ENCODE data around the gene UQCRH. TPM values are rescaled to one million over a fixed set of nuclear protein-coding genes. Genes with fewer than 3 reads are reported as not detected.
"Not testable (repeated sequence)": the region's sequence is repeated elsewhere in the genome, so short reads cannot be mapped to it uniquely, and the experiment has no call there.

The UQCRH gene
- polyA plus RNA-seq, 3 donors: 224 to 744 (median 624) TPM

DNA sequence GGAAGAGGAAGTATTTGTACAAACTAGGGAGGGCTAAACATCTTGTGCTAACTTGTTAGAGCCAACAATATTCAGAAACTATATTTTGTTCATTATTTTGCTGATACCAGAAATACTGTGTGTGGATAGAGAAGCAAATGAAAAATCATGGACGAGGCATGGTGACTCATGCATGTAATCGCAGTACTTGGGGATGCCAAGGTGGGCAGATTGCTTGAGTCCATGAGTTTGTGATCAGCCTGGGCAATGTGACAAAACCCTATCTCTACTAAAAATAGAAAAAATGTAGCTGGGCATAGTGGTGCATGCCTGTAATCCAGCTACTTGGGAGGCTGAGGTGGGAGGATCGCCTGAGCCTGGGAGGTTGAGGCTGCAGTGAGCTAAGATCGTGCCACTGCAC lies 13.5 kb upstream of the UQCRH start:
- H3K27ac ChIP-seq (ENCODE audit: low read depth, low read length): no peak overlapping the region
- 92 to 97% (median 95%) methylated on average over 4 of the region's 4 CpGs for WGBS, 3 donors

DNA sequence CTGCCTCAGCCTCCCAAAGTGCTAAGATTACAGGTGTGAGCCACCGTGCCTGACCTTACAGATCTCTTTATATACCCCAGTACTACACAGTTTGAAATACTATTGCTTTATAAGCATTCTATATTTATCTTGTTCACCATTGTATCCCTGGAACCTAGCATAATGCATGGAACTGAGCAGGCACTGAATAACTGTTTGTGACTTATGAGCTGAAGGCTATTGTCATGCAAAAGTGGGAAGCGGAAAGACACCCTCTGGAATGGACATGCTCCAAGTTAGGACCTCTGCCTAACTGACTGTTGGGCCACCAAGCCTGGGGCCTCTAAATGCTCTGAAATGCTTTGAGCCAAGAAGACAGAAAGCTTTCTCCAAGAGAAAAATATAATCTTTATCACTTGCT lies 8.2 kb upstream of the UQCRH start:
- 92 to 97% (median 96%) methylated on average over 2 of the region's 2 CpGs for WGBS, 3 donors
- H3K27ac ChIP-seq (ENCODE audit: low read depth, low read length): no peak overlapping the region

DNA sequence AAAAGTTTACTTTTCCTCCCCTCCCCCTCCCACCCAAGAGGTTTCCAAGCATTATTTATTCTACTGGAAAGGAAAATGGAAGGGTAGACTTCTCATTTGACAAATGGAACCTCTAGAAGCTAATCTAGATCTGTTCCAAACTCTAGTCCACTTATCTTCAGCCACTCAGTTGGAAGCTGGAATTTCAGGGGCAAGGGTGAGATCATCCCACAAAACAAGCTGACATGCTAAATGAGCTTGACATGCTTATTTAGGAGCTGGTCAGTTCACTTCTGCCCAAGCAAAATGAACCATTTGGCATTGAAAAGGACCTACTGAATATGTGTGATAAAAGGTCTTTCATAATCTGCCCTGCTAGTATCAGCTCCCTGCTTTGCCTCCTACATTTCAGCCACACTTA lies 5.1 kb upstream of the UQCRH start:
- H3K27ac ChIP-seq (ENCODE audit: low read depth, low read length): no peak overlapping the region

DNA sequence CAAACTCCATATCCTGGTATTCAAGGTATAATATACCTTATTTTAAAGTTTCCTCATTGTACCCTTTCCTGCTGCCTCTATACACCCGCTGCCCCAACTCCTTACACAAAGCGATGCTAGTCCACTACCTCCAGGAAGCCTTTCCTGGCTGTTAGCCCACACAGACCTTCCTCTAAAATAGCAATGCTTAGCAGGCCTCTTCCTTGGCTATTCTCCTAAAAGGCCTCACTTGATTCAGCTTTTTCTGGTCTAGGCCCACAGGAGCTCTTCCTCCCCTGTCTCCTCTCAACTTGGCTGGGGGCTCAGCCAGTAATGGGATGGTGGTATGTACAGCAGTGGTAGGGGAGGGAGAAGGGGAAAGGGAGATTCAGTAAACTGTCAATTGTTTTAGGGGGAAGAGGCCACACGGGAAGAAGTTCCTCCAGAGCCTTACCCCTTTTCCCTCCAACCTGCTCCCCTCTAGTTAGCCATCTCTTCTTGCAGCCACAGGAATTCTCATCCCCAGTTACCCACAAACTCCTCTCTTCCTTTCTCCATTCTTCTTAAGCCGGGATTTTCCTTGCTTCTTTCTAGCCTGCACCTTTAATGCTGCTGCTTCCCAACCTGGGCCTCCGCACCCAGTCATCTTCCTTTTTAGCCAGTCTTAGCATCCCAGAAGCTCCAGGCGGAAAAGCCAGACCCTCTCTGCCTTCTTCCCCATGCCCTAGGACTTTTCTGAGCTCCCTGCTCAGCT lies 2.7 kb upstream of the UQCRH start:
- WGBS, 3 donors: 31 to 38% (median 35%) methylated on average over 6 of the region's 6 CpGs

DNA sequence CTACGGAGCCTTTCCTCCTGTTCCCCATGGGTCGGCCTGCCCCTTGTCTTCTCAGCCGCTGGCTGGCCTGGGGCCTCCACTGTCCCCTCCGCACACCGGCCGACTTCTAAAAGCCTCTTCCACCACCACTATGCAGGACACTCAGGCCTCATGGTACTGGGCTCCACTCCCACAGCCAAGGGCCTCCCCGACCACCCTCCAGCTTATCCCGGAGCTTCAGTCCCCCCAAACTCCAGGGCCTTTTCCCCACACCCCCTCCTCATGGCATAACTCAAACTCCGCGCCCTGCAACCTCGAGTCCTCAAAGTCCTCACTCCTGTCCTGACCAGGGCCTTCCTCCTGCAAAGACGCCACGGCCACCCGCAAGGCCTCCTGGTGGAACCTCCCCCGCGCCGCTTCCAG lies 2.1 kb upstream of the UQCRH start:
- 4 to 10% (median 6%) methylated on average over 17 of the region's 17 CpGs for WGBS, 3 donors
- H3K27ac ChIP-seq (ENCODE audit: low read depth, low read length): no peak overlapping the region

More for the DNA sequence above, 2.7 kb upstream of the UQCRH start:
- peak overlapping the region; percentile 17 for H3K27ac ChIP-seq (ENCODE audit: low read depth, low read length)

DNA sequence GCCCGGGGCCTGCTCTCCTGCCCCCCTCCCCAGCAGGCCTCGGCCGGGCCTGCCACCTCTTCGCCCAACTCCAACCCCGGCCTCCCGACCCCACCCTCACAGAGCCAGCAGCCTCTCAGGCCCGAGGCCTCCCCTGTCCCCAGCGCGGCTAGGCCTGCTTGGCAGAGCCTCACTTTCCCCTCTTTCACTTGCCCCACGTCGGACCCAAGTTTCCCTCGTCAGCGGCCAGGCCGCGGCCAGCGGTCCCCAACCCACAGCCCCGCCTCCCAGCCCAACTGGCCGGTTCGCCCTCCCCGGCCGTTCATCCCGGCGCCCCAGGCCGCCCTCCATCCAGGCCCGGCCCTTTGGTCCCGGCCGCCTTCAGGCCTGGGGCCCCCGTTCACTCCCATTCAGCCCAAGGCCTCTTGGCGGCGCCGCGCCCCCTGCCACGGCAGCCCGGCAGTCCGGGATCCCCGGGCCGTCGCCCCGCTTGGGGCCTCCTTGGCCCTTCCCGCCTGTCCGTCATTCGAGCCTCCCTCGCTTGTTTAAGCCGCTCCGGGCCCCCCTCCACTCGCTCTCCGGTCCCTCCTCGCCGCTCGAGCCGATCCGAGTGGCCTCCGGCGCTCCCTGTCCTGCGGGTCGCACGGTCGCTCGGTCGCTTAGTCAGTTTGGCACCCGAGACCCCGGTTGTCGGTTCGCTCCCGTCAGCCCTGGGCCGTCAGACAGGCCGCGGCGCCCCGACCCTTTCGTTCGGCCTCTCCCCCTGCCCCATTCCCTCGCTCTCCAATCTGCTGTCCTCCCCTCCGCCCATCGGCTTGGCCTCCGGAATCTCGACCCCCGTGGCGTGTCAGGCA lies 1.5 kb upstream of the UQCRH start:
- WGBS, 3 donors: 0 to 1% (median 0%) methylated on average over 51 to 79 of the region's 79 CpGs
- peak overlapping the region; percentile 97 for H3K27ac ChIP-seq (ENCODE audit: low read depth, low read length)

DNA sequence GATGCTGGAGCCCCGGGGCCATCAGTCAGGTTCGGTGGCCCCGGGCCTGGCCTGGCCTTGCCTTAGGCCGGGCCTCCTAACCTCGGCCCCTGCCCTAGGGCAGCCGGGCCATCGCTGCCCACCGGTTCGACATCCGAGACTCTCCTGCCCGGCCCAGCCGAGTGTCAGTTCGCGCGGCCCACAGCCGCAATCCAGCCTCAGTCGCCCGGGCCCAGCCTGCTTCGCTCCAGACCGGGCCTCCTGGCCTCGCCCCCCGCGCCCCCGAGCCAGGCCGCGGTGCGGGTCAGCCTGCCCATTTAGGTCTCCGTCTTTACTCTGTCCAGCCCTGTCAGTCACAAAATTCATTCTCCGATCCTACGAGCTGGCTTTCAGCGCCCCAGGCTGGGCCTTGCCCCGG lies 859 bp upstream of the UQCRH start:
- 0 to 1% (median 0%) methylated on average over 30 to 32 of the region's 32 CpGs for WGBS, 3 donors
- H3K27ac ChIP-seq (ENCODE audit: low read depth, low read length): peak overlapping the region; percentile 97

DNA sequence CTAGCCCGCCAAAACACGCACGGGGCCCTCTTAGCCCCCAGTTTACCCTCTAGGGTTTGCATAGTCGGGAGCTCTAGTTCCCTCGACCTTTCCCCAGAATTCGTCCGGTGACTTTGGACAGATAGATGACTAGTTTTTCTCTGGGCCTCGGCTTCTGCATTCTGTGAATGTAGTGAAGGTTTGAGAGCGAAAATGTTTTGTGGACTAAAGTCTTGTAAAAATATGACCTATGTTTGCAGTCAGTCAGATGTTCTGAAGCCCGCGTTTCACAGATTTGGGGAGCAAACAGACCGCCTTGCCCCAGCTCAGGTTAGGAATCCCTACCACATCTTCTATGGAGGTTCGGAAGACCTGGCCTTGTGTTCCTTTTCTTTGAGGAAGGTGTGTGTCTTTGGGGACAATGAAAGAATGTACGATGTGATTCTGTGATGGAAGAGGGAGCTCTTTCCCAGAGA lies 401 bp downstream of the UQCRH start:
- 0 to 1% (median 0%) methylated on average over 14 of the region's 14 CpGs for WGBS, 3 donors
- no peak overlapping the region for H3K27ac ChIP-seq (ENCODE audit: low read depth, low read length)

DNA sequence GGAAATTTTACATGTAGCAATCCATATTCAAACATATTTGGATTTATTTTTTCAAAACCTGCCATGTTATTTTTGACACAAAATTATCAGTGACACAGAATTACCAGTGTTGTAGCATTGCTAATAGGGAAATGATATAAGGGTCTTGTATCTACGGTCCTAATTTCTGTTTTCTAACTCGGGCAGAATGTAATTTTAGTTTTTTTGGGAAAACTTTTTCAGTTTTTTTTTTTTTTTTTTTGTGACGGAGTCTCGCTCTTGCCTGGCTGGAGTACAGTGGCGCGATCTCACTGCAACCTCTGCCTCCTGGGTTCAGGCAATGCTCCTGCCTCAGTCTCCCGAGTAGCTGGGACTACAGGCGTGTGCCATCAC lies 2.6 kb downstream of the UQCRH start:
- 92 to 94% (median 94%) methylated on average over 8 of the region's 8 CpGs for WGBS, 3 donors

DNA sequence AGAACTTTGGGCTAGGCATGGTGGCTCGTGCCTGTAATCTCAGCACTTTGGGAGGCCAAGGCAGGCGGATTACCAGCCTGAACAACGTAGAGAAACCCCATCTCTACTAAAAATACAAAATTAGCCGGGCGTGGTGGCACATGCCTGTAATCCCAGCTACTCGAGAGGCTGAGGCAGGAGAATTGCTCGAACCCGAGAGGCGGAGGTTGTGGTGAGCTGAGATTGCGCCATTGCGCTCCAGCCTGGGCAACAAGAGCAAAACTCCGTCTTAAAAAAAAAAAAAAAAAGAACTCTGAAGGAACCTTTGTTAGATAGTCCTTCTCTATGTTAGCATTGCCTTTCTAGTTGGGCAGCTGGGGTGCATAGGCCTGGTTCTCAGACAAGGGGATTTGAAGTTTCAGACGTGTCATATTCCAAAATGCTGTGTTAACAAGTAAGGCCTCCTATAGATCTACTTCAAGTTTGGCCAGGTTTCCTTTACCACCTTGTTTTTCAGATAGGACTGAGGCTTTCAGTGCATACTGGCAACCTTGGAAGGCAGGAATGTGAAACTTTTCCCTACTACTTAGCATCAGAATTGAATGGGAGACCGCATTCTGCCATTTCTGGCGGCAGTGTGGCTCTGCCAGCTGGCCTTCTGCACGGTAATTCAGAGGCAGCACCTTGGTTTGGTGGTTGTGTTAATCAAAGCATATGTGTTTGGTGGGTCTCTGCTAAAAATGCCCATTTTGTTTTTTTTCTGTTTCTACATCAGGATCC lies 6.1 kb downstream of the UQCRH start:
- H3K27ac ChIP-seq (ENCODE audit: low read depth, low read length): no peak overlapping the region
- 75 to 89% (median 78%) methylated on average over 16 of the region's 16 CpGs for WGBS, 3 donors

More for the DNA sequence above, 2.6 kb downstream of the UQCRH start:
- no peak overlapping the region for H3K27ac ChIP-seq (ENCODE audit: low read depth, low read length)

DNA sequence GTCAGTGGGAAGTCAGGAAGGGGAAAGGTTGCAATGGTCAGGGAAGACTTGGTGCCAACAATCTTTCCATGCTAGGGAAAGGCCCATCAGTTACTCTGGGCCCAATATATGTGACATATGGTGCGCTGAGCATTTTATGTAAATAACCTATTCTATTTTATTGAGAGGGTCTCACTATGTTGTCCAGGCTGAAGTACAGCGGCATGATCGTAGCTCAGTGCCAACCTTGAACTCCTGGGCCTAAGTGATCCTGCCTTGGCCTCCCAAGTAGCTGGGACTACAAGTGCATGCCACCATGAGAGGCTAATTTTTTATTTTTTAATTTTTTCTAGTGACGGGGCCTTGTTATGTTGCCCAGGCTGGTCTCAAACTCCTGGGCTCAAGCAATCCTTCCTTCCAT lies 6.8 kb downstream of the UQCRH start:
- no peak overlapping the region for H3K27ac ChIP-seq (ENCODE audit: low read depth, low read length)
- 96 to 98% (median 98%) methylated on average over 4 of the region's 4 CpGs for WGBS, 3 donors

DNA sequence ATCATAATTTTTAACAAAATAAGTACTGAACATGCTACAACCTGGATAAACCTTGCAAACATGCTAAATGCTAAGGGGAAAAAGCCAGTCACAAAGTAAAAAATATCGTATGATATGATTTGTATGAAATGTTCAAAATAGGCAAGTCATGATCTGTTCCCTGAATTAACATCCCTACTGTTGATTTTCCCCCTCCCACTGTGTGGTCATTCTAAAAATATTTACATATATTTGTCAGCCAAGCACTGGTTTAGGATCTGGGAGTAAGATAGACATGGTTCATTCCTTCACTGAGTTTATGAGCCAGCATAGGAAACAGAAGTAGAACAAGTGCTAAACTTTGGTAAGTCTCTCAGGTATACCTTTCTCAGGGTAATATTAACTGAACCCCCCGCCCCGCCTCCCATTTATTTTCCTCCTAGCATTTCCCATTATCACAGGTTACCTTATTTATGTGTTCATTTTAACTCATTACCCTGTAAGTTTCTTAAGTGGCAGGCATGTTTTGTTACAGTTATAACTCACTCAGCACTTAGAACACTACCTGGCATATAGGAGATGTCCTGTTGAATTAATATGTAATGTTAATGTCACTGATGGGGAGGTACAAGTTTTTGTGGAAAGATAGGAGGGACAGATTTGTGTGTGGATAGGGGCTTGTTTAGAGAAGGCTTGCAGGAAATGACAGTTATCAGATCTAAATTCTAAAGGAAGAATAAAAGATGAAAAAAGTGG lies 12.3 kb downstream of the UQCRH start:
- no peak overlapping the region for H3K27ac ChIP-seq (ENCODE audit: low read depth, low read length)
- 88 to 94% (median 93%) methylated on average over 3 of the region's 3 CpGs for WGBS, 3 donors

DNA sequence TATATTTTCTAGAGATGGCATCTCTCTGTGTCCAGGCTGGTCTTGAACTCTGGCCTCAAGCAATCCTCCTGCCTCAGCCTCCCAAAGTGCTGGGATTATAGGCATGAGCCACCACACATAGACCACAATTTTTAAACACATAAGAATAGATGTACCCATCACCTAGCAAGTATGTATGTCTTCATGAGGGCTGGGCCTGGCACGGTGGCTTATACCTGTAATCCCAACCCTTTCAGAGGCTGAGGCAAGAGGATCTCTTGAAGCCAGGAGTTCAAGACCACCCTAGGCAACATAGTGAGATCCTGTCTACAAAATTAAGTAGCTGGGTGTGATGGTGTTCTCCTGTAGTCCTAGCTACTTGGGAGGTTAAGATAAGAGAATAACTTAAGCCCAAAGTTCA lies 13.8 kb downstream of the UQCRH start:
- 93 to 100% (median 98%) methylated on average over 1 of the region's 1 CpG for WGBS, 3 donors
- no peak overlapping the region for H3K27ac ChIP-seq (ENCODE audit: low read depth, low read length)

DNA sequence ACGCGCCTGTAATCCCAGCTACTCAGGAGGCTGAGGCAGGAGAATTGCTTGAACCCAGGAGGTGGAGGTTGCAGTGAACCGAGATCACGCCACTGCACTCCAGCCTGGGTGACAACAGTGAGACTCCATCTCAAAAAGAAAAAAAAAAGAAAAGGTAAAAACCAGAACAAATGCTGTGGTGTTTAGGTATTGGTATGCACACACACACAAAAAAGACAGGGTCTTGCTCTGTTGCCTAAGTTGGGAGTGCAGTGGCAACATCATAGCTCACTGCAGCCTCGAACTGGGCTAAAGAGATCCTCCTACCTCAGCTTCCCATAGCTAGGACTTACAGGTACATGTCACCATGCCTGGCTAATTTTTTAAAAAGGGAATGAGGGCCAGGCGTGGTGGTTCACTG lies 15.8 kb downstream of the UQCRH start:
- H3K27ac ChIP-seq (ENCODE audit: low read depth, low read length): not testable (repeated sequence)
- 92 to 95% (median 94%) methylated on average over 6 of the region's 6 CpGs for WGBS, 3 donors

DNA sequence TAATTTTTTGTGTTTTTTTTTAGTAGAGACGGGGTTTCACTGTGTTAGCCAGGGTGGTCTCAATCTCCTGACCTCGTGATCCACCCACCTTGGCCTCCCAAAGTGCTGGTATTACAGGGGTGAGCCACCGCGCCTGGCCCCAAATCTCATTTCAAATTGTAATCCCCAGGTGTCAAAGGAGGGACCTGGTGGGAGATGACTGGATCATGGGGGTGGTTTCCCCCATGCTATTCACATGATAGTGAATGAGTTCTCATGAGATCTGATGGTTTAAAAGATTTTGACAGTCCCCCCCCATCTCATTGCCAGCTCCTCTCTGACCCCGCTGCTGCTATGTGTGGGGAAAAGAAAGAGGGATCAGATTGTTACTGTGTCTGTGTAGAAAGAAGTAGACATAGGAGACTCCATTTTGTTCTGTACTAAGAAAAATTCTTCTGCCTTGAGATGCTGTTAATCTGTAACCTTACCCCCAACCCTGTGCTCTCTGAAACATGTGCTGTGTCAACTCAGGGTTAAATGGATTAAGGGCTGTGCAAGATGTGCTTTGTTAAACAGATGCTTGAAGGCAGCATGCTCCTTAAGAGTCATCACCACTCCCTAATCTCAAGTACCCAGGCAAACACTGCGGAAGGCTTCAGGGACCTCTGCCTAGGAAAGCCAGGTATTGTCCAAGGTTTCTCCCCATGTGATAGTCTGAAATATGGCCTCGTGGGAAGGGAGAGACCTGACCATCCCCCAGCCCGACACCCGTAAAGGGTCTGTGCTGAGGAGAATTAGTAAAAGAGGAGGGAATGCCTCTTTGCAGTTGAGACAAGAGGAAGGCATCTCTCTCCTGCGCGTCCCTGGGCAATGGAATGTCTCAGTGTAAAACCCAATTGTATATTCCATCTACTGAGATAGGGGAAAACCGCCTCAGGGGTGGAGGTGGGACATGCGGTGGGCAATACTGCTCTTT lies 16.7 kb downstream of the UQCRH start:
- 75 to 88% (median 84%) methylated on average over 11 to 13 of the region's 13 CpGs for WGBS, 3 donors
- H3K27ac ChIP-seq (ENCODE audit: low read depth, low read length): not testable (repeated sequence)

DNA sequence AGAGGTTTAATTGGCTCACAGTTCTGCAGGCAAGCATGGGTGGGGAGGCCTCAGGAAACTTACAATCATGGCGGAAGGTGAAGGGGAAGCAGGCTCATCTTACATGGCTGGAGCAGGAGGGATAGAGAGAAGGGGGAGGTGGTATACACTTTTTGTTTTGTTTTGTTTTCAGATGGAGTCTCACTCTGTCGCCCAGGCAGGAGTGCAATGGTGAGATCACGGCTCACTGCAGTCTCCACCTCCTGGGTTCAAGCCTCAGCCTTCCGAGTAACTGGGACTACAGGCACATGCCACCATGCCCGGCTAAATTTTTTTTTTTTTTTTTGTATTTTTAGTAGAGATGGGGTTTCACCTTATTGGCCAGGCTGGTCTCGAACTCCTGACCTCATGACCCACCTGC lies 18.7 kb downstream of the UQCRH start:
- H3K27ac ChIP-seq (ENCODE audit: low read depth, low read length): not testable (repeated sequence)
- 91 to 97% (median 92%) methylated on average over 6 of the region's 6 CpGs for WGBS, 3 donors

DNA sequence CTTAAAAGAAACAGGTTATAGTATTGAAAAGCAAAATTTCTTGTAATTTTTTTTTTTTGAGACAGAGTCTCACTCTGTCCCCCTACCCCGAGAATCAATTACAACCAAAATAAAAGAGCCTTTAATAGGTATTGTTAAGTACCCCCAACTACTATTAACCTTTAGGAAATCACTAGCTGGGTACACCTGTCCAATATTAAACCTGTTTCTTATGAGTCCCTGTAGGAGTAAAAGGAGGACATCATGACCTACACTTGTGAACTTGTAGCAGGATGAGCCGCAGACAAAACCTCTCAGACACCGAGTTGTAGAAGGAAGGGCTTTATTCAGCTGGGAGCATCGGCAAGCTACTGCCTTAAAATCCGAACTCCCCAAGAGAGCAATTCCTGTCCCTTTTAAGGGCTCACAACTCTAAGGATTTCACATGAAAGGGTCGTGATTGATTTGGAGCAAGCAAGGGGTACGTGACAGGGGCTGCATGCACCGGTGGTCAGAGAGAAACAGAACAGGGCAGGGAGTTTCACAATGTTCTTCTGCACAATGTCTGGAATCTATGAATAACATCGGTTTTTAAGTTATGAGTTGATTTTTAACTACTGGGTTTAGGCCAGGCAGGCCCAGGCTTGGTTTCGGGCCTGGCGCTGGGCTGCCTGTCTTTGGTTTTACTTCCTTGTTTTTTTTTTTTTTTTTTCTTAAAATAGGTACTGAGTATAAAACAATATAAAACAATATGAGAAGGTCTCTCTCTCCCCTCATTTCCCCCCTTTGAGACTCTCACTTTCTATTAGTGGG lies 22.0 kb downstream of the UQCRH start:
- 86 to 91% (median 88%) methylated on average over 11 of the region's 11 CpGs for WGBS, 3 donors
- H3K27ac ChIP-seq (ENCODE audit: low read depth, low read length): not testable (repeated sequence)

All from adipose tissue (tissue), 3 donors.